ENCODE measurements around the gene TTC12.

Gene TTC12

GRCh38 chr11:113396690-113397089 is 82.3 kb downstream of the TTC12 start:
- Histone ChIP-seq H3K27ac (ENCODE audit: low read depth, low read length) (no peak overlapping the region), H3K9me3 (ENCODE audit: low read length) (no peaks in the 10 kb centered on the region), H3K36me3 (ENCODE audit: insufficient read depth, low read length) (no peaks in the 10 kb centered on the region), H3K27me3 (ENCODE audit: control insufficient read depth in 1 of 2, insufficient read depth in 2 of 2, low read length in 2 of 2) (no peaks in the 10 kb centered on the region), H3K4me1 (ENCODE audit: insufficient read depth, low read length) (no peaks in the 10 kb centered on the region), H3K9ac (ENCODE audit: low read length) (no peak overlapping the region), H3K4me3 (ENCODE audit: low read depth in 1 of 2, low read length in 2 of 2) (no peak overlapping the region)

GRCh38 chr11:113397212-113397611 is 82.8 kb downstream of the TTC12 start:
- Histone ChIP-seq H3K36me3 (ENCODE audit: insufficient read depth, low read length) (no peaks in the 10 kb centered on the region), H3K4me3 (ENCODE audit: low read depth in 1 of 2, low read length in 2 of 2) (no peak overlapping the region)

DNA sequence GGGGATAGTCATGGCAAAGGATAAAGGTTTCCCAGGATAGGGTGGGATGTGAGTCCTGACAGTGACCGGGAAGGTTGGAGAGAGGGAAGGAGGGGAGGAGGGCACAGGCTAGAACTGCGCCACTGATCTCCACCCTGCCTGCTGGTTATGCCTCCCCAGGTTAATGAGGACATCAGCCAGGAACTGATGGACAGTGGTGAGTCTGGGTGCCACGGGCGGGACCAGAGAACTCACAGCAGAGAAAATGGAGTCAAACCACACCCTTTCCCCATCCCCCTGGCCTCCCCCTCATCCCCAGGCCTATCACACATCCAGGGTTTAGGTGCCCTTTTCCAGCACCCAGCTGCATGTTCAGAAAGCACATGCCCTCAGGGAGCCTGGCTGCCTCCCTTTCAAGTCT is 83.4 kb downstream of the TTC12 start:
- Histone ChIP-seq H3K36me3 (ENCODE audit: insufficient read depth, low read length) (no peaks in the 10 kb centered on the region), H3K27me3 (ENCODE audit: control insufficient read depth in 1 of 2, insufficient read depth in 2 of 2, low read length in 2 of 2) (no peaks in the 10 kb centered on the region), H3K4me3 (ENCODE audit: low read depth in 1 of 2, low read length in 2 of 2) (no peak overlapping the region), H3K4me1 (ENCODE audit: insufficient read depth, low read length) (no peaks in the 10 kb centered on the region), H3K9me3 (ENCODE audit: low read length) (no peaks in the 10 kb centered on the region), H3K27ac (ENCODE audit: low read depth, low read length) (no peak overlapping the region), H3K9ac (ENCODE audit: low read length) (no peak overlapping the region)

More at GRCh38 chr11:113397212-113397611, 82.8 kb downstream of the TTC12 start:
- Histone ChIP-seq H3K27me3 (ENCODE audit: control insufficient read depth in 1 of 2, insufficient read depth in 2 of 2, low read length in 2 of 2) (no peaks in the 10 kb centered on the region), H3K27ac (ENCODE audit: low read depth, low read length) (no peak overlapping the region), H3K9ac (ENCODE audit: low read length) (no peak overlapping the region), H3K9me3 (ENCODE audit: low read length) (no peaks in the 10 kb centered on the region), H3K4me1 (ENCODE audit: insufficient read depth, low read length) (no peaks in the 10 kb centered on the region)

DNA sequence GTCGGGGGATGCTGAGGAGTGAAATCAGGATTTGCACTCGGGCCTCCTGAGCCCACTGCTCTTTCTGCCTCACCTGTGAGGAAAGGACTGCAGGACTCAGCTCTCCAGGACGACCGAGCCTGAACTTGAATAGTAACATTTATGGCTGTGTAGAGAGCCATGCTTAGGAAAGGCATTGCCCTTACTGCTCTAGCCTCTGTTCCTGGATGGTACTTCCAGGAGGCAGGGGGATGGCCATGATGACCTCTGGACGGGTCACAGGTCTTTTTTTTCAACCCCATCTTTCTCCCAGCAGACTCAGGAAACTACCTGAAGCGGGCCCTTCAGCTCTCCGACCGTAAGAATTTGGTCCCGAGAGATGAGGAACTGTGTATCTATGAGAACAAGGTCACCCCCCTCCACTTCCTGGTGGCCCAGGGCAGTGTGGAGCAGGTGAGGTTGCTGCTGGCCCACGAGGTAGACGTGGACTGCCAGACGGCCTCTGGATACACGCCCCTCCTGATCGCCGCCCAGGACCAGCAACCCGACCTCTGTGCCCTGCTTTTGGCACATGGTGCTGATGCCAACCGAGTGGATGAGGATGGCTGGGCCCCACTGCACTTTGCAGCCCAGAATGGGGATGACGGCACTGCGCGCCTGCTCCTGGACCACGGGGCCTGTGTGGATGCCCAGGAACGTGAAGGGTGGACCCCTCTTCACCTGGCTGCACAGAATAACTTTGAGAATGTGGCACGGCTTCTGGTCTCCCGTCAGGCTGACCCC is 84.5 kb downstream of the TTC12 start:
- Histone ChIP-seq H3K9ac (ENCODE audit: low read length) (no peak overlapping the region), H3K27ac (ENCODE audit: low read depth, low read length) (no peak overlapping the region), H3K36me3 (ENCODE audit: insufficient read depth, low read length) (no peaks in the 10 kb centered on the region), H3K27me3 (ENCODE audit: control insufficient read depth in 1 of 2, insufficient read depth in 2 of 2, low read length in 2 of 2) (no peaks in the 10 kb centered on the region), H3K4me3 (ENCODE audit: low read depth in 1 of 2, low read length in 2 of 2) (no peak overlapping the region), H3K4me1 (ENCODE audit: insufficient read depth, low read length) (no peaks in the 10 kb centered on the region), H3K9me3 (ENCODE audit: low read length) (no peaks in the 10 kb centered on the region)

DNA sequence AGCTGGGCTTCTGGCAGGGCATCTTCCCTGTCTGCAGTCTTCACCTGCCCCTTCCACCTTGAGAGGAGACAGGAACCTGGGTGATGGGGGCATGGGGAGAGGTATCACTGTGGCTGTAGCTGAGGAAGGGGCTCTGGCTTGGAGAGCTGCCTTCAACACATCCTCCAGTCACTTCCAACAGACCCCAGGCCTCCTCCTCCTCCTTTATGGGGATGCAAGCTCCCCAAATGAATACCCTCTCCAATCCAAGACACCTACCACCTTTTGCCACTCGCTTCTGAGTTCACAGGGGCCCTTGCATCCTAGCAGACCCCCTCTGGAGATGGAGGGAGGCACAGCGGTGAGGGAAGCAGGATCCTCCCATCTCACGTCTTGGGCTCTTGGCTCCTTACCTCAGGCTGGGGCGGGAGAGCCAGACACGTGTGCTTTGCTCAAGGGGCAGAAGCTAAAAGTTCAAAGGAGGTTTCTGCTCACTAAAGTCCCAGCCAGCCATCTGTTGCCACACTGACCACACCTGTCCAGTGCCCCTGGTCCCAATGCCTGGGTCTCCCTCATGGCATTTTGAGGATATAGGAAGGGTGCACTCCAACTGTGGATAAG is 86.3 kb downstream of the TTC12 start:
- no peaks in the 10 kb centered on the region for H3K27me3 ChIP-seq (ENCODE audit: control insufficient read depth in 1 of 2, insufficient read depth in 2 of 2, low read length in 2 of 2)
- no peak overlapping the region for H3K27ac ChIP-seq (ENCODE audit: low read depth, low read length)
- no peaks in the 10 kb centered on the region for H3K4me1 ChIP-seq (ENCODE audit: insufficient read depth, low read length)
- H3K9me3 ChIP-seq (ENCODE audit: low read length): no peaks in the 10 kb centered on the region
- H3K4me3 ChIP-seq (ENCODE audit: low read depth in 1 of 2, low read length in 2 of 2): no peak overlapping the region
- H3K36me3 ChIP-seq (ENCODE audit: insufficient read depth, low read length): no peaks in the 10 kb centered on the region
- H3K9ac ChIP-seq (ENCODE audit: low read length): no peak overlapping the region

- Histone ChIP-seq H3K4me3 (ENCODE audit: low read depth in 1 of 2, low read length in 2 of 2) (no peak overlapping the region), H3K9ac (ENCODE audit: low read length) (no peak overlapping the region), H3K4me1 (ENCODE audit: insufficient read depth, low read length) (no peaks in the 10 kb centered on the region), H3K27me3 (ENCODE audit: control insufficient read depth in 1 of 2, insufficient read depth in 2 of 2, low read length in 2 of 2) (no peaks in the 10 kb centered on the region), H3K9me3 (ENCODE audit: low read length) (no peaks in the 10 kb centered on the region), H3K36me3 (ENCODE audit: insufficient read depth, low read length) (no peaks in the 10 kb centered on the region), H3K27ac (ENCODE audit: low read depth, low read length) (no peak overlapping the region)
Measured at GRCh38 chr11:113401718-113402117, 87.3 kb downstream of the TTC12 start.

GRCh38 chr11:113404859-113405430 is 90.6 kb downstream of the TTC12 start:
- no peak overlapping the region for H3K9ac ChIP-seq (ENCODE audit: low read length)
- no peak overlapping the region for H3K4me3 ChIP-seq (ENCODE audit: low read depth in 1 of 2, low read length in 2 of 2)
- no peaks in the 10 kb centered on the region for H3K9me3 ChIP-seq (ENCODE audit: low read length)
- no peaks in the 10 kb centered on the region for H3K27me3 ChIP-seq (ENCODE audit: control insufficient read depth in 1 of 2, insufficient read depth in 2 of 2, low read length in 2 of 2)
- H3K36me3 ChIP-seq (ENCODE audit: insufficient read depth, low read length): no peaks in the 10 kb centered on the region
- no peaks in the 10 kb centered on the region for H3K4me1 ChIP-seq (ENCODE audit: insufficient read depth, low read length)
- H3K27ac ChIP-seq (ENCODE audit: low read depth, low read length): no peak overlapping the region

- Histone ChIP-seq H3K27ac (ENCODE audit: low read depth, low read length) (no peak overlapping the region), H3K4me1 (ENCODE audit: insufficient read depth, low read length) (no peaks in the 10 kb centered on the region), H3K9ac (ENCODE audit: low read length) (no peak overlapping the region), H3K4me3 (ENCODE audit: low read depth in 1 of 2, low read length in 2 of 2) (no peak overlapping the region), H3K36me3 (ENCODE audit: insufficient read depth, low read length) (no peaks in the 10 kb centered on the region), H3K27me3 (ENCODE audit: control insufficient read depth in 1 of 2, insufficient read depth in 2 of 2, low read length in 2 of 2) (no peaks in the 10 kb centered on the region), H3K9me3 (ENCODE audit: low read length) (no peaks in the 10 kb centered on the region)
Measured at GRCh38 chr11:113405724-113406478, 91.5 kb downstream of the TTC12 start.

DNA sequence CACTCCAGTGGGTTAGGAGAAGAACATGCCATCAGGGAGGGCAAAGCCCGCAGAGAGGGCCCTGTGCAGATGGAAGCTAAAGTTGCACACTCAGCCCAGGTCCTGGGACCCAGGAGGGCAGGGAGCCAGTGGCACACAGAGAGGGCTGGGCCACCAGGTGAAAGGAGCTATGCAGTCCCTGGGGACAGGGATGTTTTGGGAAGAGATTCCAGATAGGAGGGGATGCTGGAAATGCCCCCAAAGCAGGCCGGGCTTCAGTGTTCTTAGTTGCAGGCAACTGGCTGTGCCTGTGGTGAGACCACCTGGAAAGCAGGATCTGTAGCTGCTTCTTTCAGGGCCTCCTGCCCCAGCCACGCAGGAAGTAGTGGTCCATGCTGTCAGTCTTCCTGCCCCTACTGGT is 92.8 kb downstream of the TTC12 start:
- Histone ChIP-seq H3K9ac (ENCODE audit: low read length) (no peak overlapping the region), H3K36me3 (ENCODE audit: insufficient read depth, low read length) (no peaks in the 10 kb centered on the region), H3K4me1 (ENCODE audit: insufficient read depth, low read length) (no peaks in the 10 kb centered on the region), H3K4me3 (ENCODE audit: low read depth in 1 of 2, low read length in 2 of 2) (no peak overlapping the region), H3K9me3 (ENCODE audit: low read length) (no peaks in the 10 kb centered on the region), H3K27me3 (ENCODE audit: control insufficient read depth in 1 of 2, insufficient read depth in 2 of 2, low read length in 2 of 2) (no peaks in the 10 kb centered on the region), H3K27ac (ENCODE audit: low read depth, low read length) (no peak overlapping the region)

GRCh38 chr11:113408206-113408605 is 93.8 kb downstream of the TTC12 start:
- Histone ChIP-seq H3K36me3 (ENCODE audit: insufficient read depth, low read length) (no peaks in the 10 kb centered on the region), H3K9me3 (ENCODE audit: low read length) (no peaks in the 10 kb centered on the region), H3K4me1 (ENCODE audit: insufficient read depth, low read length) (no peaks in the 10 kb centered on the region), H3K4me3 (ENCODE audit: low read depth in 1 of 2, low read length in 2 of 2) (no peak overlapping the region), H3K27me3 (ENCODE audit: control insufficient read depth in 1 of 2, insufficient read depth in 2 of 2, low read length in 2 of 2) (no peaks in the 10 kb centered on the region), H3K27ac (ENCODE audit: low read depth, low read length) (no peak overlapping the region), H3K9ac (ENCODE audit: low read length) (no peak overlapping the region)

DNA sequence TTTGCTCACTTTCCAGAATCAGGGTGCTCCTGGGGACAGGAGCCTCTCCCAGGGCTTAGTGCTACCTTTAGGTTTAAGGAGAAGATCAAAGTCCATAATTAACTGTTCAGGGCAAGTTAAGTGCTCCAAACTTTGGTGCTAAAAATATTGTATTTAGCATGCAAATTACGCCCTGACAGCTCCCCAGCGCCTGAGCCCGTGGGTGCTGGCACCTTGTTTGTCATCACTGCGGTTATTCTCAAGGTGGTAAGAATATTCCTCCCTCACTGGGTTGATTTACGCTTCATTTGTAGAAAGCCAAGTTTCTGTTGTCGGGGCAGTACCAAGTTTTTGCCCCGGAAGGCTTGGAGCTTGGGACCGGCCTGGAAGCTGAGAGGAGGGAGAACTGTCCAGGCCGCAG is 94.5 kb downstream of the TTC12 start:
- Histone ChIP-seq H3K4me3 (ENCODE audit: low read depth in 1 of 2, low read length in 2 of 2) (no peak overlapping the region), H3K27ac (ENCODE audit: low read depth, low read length) (no peak overlapping the region), H3K27me3 (ENCODE audit: control insufficient read depth in 1 of 2, insufficient read depth in 2 of 2, low read length in 2 of 2) (no peaks in the 10 kb centered on the region), H3K9ac (ENCODE audit: low read length) (no peak overlapping the region), H3K36me3 (ENCODE audit: insufficient read depth, low read length) (no peaks in the 10 kb centered on the region), H3K4me1 (ENCODE audit: insufficient read depth, low read length) (no peaks in the 10 kb centered on the region), H3K9me3 (ENCODE audit: low read length) (no peaks in the 10 kb centered on the region)
